Cardiac muscle cell (in vitro differentiated cells and primary cell): ENCODE measurements around the gene MRFAP1L1. TPM values are rescaled to one million over a fixed set of nuclear protein-coding genes. Genes with fewer than 3 reads are reported as not detected.
"Not testable (repeated sequence)": the region's sequence is repeated elsewhere in the genome, so short reads cannot be mapped to it uniquely, and the experiment has no call there.

Experiments used
- DNase-seq, 2 donors: peaks; one replicate each; pipeline versions ENCODE4 v3.0.0 to v3.0.0-alpha.2; 2010 to 2017; ENCODE audit warnings: low read depth in 1 of 2, low spot score in 1 of 2
- H3K27ac ChIP-seq: fragments of 200-600 bp; sonication (generic); 2 replicates; pipeline ENCODE4 v1.5.1; 2016
- H3K27me3 ChIP-seq: fragments of 200-600 bp; sonication (generic); 2 replicates; pipeline ENCODE4 v1.6.0; 2016; ENCODE audit warnings: control low read depth
- H3K36me3 ChIP-seq: fragments of 200-600 bp; sonication (generic); 2 replicates; pipeline ENCODE4 v1.5.1; 2016; ENCODE audit warnings: control low read depth
- H3K4me1 ChIP-seq: fragments of 200-600 bp; sonication (generic); 2 replicates; pipeline ENCODE4 v1.8.1; 2017; ENCODE audit warnings: low read depth, mild to moderate bottlenecking, mixed run types
- H3K4me3 ChIP-seq: fragments of 200-600 bp; sonication (generic); 2 replicates; pipeline ENCODE4 v1.5.1; 2016; ENCODE audit warnings: mild to moderate bottlenecking
- H3K9me3 ChIP-seq: fragments of 200-600 bp; sonication (generic); 2 replicates; pipeline ENCODE4 v1.5.1; 2017; ENCODE audit warnings: low read depth, mild to moderate bottlenecking, control low read depth
- polyA plus RNA-seq: library from polyadenylated mRNA; unstranded; fragments of >200 nt; fragmentation: Nextera tagmentation; extraction: Ambion mirVana; gene quantifications from 2 replicates; pipeline ENCODE4 v1.2.1, GENCODE V29; 2016
- total RNA-seq: library from RNA; depleted of rRNA; stranded (reverse); fragments of >200 nt; gene quantifications from 2 replicates; pipeline ENCODE4 v1.2.3, GENCODE V29; 2016
- TF ChIP-seq, protein P1 (sequence below): IDR thresholded peaks from 2 replicates; pipeline ENCODE4 v1.5.1; 2012; ENCODE audit warnings: low read depth, mild to moderate bottlenecking, low read length

Gene MRFAP1L1
- total and polyA plus RNA-seq, 2 experiments from 2014 or later: 73.3 to 112 TPM

DNA sequence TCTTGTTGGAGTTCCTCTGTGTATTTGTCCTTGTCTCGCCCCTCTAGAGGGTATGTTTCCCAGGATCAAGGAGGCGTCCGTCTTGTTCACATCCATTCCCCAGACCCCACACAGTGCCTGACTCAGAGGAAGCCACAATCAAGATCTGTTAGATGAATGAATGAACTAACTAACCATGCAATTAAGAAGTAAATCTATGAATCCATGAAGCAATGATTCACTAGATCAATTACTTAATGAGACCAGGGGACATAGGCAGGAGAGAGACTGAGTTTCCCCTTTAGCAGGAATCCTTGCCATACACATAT lies 18.2 kb upstream of the MRFAP1L1 start:
- Histone ChIP-seq H3K27ac (no peak overlapping the region), H3K4me3 (no peak overlapping the region), H3K36me3 (no peaks in the 10 kb centered on the region), H3K27me3 (no peaks in the 10 kb centered on the region), H3K9me3 (no peaks in the 10 kb centered on the region), H3K4me1 (no peaks in the 10 kb centered on the region)
- TF ChIP-seq, protein P1, sequence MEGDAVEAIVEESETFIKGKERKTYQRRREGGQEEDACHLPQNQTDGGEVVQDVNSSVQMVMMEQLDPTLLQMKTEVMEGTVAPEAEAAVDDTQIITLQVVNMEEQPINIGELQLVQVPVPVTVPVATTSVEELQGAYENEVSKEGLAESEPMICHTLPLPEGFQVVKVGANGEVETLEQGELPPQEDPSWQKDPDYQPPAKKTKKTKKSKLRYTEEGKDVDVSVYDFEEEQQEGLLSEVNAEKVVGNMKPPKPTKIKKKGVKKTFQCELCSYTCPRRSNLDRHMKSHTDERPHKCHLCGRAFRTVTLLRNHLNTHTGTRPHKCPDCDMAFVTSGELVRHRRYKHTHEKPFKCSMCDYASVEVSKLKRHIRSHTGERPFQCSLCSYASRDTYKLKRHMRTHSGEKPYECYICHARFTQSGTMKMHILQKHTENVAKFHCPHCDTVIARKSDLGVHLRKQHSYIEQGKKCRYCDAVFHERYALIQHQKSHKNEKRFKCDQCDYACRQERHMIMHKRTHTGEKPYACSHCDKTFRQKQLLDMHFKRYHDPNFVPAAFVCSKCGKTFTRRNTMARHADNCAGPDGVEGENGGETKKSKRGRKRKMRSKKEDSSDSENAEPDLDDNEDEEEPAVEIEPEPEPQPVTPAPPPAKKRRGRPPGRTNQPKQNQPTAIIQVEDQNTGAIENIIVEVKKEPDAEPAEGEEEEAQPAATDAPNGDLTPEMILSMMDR: no peak
- no peak for DNase-seq

DNA sequence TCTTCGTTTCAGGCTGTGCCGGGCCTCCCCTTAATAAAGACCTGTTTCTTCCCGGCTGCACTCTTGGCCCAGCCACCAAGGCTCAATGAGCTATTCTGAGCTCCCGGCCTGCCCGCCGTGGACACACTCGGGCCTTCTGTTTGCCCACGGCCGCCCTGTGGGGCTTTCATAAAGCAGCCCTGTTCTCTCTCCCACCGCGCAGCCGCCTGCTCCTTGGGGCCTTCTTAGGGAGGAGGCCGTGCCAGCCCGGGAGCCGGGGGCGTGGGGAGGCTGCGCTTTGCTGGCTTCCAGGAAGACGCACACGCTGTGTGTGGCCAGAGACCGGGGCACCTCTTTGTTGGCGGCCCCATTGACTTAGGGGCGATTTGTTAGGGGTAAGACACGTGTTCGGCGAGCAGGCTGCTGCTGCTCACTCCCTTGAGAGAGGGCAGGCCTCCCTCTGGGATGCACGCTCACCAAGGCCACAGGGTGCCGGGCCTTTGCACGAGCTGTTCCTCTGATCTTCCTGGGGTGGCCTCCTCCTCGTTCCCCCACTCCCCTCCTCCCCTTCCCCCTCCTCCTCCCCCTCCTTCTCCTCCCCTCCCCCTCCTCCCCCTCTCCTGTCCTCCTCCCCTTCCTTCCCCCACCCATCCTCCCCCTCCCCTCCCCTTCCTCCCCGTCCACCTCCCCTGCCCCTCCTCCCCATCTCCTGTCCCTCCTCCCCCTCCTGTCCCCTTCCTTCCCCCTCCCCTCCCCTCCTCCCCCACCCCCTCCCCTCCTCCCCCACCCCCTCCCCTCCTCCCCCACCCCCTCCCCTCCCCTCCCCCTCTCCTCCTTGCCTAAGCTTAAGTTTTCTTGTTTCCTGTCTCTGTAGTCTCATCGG lies 17.6 kb upstream of the MRFAP1L1 start:
- Histone ChIP-seq H3K27me3 (no peaks in the 10 kb centered on the region), H3K9me3 (no peaks in the 10 kb centered on the region), H3K4me3 (no peak overlapping the region), H3K27ac (no peak overlapping the region), H3K36me3 (no peaks in the 10 kb centered on the region), H3K4me1 (no peaks in the 10 kb centered on the region)
- DNase-seq: no peak
- TF ChIP-seq, protein P1: no peak

DNA sequence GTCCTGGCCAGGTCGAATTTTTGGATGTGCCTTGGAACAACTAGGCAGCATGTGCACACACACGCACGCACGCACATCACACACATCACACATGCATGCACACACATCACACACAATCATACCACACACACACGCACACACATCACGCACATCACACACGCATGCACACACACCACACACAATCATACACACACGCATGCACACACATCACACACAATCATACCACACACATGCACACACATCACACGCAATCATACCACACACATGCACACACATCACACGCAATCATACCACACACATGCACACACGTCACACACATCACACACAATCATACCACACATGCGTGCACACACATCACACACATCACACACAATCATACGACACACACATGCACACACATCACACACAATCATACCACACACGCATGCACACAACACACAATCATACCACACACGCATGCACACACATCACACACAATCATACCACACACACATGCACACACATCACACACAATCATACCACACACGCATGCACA lies 15.8 kb upstream of the MRFAP1L1 start:
- H3K4me1 ChIP-seq, H3K36me3 ChIP-seq, H3K4me3 ChIP-seq, H3K27ac ChIP-seq, H3K9me3 ChIP-seq, DNase-seq, H3K27me3 ChIP-seq: not testable (repeated sequence)

DNA sequence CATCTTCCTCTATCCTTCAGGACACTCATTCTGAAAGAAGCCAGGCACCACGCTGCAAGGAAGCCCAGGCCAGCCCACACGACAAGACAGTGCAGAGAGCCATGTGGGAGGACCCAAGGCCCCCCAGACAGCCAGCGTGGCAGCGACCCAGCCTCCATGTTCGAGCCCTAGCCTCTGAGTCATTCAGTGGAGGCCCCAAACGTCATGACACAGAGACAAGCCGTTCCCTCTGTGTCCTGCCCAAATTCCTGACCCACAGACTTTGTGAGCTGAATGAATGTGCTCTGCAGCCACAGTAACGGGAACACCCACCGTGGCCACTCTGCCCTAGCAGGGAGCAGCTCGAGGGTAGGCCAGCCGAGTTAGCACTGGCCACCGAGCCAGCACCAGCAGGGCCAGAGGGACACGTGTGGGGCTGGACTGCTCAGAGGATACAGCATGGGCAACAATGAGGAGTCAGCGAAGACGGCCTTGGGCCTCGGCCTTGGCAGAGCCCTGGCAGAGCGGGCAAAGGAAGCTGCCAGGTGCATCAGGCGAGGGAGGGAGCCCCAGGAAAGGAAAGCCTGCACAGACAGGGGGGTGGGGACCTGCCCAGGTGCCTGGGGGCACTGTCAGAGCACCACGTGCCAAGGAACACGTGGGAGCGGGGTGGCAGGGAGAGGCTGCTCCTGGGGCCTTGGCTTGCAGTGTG lies 14.9 kb upstream of the MRFAP1L1 start:
- no peaks in the 10 kb centered on the region for H3K36me3 ChIP-seq
- H3K4me1 ChIP-seq: no peaks in the 10 kb centered on the region
- TF ChIP-seq, protein P1: no peak
- no peak overlapping the region for H3K27ac ChIP-seq
- no peaks in the 10 kb centered on the region for H3K27me3 ChIP-seq
- DNase-seq: no peak
- no peak overlapping the region for H3K4me3 ChIP-seq
- H3K9me3 ChIP-seq: no peaks in the 10 kb centered on the region

DNA sequence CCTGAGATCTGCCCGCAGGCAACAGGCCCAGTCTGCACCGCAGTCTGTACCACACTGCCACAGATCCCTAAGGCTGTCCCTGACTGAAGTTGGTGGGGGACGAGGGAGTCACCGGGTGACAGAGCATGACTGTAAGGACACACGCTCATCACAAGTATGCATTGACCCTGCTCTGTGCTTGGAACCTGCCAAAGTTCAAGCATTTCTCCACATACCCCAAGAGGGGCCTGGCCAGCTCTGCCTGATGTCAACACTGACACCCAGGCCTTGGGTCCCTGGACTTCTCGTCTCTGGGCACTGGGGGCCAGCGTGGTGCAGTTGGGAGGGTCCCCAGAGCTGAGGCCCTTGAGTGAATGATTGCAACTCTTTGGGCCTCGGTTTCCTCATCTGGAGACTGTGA lies 14.2 kb upstream of the MRFAP1L1 start:
- TF ChIP-seq, protein P1: no peak
- no peaks in the 10 kb centered on the region for H3K36me3 ChIP-seq
- H3K27me3 ChIP-seq: no peaks in the 10 kb centered on the region
- H3K9me3 ChIP-seq: no peaks in the 10 kb centered on the region
- H3K27ac ChIP-seq: no peak overlapping the region
- no peak overlapping the region for H3K4me3 ChIP-seq
- H3K4me1 ChIP-seq: no peaks in the 10 kb centered on the region
- no peak for DNase-seq

DNA sequence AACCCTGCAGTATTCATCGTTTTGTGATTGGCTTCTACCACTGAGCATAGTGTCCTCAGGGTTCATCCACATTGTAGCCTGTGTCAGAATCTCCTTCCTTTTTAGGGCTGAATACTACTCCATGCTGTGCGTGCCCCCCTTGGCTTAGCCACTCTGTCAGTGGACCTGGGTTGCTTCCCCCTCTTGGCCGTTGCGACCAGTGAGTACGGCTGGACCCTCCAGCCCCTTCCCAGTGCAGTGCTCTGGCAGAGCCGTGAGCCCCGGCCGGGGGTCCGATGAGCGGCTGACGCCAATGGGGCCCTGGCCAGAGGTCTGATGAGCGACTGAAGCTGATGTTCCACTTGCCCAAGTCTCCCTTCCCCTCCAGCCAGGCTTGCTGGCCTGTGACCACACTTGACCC lies 13.2 kb upstream of the MRFAP1L1 start:
- TF ChIP-seq, protein P1: no peak
- Histone ChIP-seq H3K4me1 (no peaks in the 10 kb centered on the region), H3K27me3 (no peaks in the 10 kb centered on the region), H3K4me3 (no peak overlapping the region), H3K36me3 (no peaks in the 10 kb centered on the region), H3K9me3 (no peaks in the 10 kb centered on the region), H3K27ac (no peak overlapping the region)
- DNase-seq: no peak
